ENCODE measurements around the gene FAM53C.
"Not testable (repeated sequence)": the region's sequence is repeated elsewhere in the genome, so short reads cannot be mapped to it uniquely, and the experiment has no call there.

The FAM53C gene

DNA sequence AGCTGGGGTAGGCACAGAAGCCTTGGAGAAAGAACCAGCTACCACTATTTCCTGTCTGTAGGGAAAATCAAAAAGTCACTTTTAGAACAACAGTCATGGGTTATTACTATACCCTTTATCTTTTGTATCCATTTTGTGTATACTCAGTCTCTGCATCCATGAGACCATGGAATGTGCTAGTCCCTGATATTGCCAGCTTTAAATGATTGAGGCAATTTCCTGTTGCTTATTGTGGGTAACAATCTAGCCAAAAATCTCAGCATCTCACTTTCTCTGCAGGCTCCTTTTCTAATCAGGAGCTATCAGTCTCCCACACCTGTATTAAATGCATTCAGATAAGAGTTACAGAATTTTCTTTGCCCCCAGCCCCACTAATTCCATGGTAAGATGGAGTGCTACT is 13.5 kb downstream of the FAM53C start:
- no peak for DNase-seq

DNA sequence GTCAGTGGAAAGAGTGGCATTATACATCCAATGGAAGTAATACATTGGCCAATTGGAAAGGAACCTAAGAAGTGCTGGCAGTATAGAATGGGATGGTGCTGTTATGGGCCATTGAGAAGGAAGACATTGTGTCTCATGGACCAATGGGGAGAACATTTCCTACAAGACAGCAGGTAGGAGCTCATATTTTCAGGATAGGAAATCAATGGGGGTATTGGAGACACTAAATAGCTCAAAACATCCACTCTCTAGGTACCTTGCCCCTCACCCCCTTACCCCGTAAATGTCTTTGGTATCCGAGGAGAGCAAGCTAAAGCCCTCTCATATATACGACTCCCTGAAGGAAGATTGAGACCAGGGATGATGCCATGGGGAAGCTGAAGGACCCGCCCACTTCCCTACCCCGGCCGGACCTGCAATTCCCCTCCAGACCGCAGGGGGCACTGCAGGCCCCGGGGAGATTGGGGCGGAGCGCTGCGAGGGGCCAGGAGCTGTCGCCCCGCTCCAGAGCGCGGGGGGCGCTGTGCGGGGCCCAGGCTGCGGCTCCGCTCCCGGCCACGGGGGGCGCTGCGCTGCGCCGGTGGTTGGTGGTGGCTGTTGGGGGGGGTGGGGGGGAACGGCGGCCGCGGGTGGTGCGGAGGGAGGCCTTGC is 14.1 kb downstream of the FAM53C start, which contains the start of gene KDM3B:
KDM3B (plus strand) TSS at position 615 of the 651 bp plus-strand sequence. CDS start 111 bp downstream, outside the sequence.
- DNase-seq = peak; percentile 51

DNA sequence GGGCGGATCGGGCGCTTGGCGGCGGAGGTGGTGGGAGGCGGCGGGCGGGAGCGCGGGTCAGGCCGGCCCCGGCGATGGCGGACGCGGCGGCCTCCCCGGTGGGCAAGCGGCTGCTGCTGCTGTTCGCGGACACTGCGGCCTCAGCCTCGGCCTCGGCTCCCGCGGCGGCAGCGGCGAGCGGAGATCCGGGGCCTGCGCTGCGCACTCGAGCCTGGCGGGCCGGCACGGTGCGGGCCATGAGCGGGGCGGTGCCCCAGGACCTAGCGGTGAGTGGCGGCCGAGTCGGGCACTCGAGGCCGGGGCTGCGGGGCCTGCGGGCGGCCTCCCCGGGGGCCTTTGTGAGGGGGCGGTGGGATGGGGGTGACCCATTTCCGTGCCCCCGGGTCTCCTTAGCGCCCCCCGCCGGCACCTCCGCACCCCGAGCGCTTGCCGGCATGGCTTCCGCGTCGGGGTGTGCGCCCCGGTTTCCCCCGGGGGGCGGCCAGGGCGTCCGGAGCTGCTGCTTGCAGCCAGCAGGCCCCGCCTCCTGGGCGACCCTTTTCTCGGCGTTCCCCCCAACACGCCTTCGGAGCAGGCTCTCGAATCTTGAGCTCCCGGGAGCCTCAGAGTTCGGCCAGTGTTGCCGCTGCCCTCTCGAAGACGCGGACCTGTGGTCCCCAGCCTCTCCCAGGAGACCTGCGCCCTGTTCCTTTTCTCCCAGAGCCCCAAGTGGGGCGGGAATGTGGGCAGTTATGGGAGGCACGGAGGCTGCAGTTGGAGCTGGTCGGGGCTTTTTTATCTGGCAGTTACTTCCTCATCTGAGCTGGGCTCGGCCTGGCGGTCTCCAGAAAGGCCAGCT is 14.9 kb downstream of the FAM53C start:
- peak; percentile 22 for DNase-seq

DNA sequence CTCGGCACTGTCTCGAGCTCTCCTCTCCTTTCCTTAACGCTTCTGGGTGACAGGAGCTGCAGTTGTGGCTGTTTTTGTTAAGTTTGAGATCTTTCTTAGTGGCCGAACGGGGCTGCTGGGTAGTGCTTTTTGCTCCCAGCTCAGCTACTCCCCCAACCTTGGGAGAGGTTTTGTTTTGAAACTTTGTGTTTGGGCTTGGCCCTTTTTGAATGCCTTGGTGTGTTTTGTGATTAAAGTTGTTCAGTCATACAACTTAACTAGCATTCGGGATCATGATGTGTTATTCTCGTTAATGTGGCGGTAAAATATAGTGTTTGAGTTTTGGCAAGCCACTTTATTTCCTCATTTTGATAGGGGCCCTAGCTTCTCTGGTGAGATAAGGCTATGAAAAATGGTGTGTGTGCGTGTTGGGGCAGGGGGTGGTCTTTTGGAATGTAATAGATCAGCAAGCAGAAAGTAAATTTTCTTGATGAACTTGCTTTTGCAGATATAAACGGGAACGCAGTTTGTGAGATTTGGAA is 15.6 kb downstream of the FAM53C start:
- no peak for DNase-seq

DNA sequence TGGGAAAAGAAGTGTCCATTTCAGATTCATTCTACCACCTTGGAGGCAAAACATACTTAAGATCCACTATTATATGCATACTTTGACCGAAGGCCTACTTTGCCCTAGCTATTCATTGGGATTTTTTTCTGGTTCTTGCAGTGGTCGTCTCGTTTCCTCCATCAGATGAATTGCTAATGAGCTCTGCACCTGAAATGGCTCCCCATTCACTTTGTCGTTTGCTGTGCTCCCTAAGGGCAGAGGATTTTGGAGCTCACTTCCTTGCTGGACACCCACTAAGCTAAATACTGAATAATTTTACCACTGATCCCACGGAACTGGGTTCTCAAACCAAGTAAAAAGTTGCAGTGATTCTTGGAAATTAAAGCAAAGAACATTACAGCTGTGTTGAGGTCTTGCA is 16.3 kb downstream of the FAM53C start:
- DNase-seq = no peak

DNA sequence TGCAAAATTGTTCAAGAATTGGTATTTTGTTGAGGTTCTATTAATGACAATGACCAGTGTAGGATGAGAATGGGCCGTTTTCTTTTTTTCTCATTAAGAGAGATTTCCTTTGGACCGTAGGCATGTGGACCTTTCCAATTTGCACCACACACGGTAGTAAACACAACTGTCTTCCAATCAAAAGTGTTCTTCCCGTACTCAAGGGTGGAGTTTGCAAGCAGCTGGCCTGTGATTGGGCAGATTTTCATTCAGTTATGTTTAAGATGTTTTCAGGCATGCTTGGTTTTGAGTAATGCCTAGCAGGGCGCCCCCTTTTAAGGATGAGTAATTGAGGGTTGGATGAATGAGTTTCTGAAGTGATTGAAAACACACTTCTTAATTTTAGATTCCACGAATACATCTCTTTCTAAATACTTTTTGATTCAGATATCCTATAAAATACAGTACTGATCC is 16.9 kb downstream of the FAM53C start:
- no peak for DNase-seq

DNA sequence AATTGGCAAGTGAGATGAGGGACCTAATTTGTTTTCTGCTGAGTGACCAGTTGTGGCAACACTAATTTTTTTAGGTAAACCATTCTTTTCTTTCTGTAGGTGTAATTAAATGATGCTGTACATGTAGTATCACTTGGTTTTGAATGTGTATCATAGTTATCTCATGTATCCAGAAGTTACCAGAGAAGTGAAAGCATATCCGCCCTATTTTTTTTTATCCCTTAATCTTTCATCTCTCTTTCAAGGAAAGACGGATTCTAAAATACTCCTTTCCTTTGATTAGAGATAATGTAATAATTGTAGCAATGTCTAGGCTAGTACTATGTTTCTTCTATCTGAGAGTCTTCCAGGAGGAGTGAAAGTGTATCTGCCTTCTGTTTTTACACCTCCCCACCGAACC is 21.6 kb downstream of the FAM53C start:
- no peak for DNase-seq

DNA sequence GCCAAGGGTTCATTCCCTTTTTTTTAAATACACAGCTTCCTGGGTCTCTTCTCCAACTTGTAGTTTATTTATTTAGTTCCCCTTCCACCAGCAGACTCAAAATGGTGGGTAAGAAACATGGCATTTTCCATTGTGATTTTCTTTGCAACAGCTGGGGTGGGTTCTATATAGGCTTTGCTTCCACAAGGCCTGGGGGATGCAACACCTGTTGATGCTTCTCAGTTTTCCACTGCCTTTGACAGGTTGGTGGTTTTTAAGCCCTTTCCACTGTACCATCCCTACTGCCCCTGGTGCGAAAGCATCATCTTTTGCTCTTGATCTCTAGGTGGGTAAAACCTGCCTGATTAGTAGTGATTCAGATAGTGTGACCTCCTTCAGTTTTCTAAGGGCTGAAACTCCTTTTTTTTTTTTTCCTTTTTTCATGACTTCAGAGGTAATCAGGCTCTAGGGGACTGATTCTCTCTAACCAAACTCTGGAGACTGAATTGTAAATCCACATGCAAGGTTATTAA is 22.9 kb downstream of the FAM53C start:
- DNase-seq = no peak

DNA sequence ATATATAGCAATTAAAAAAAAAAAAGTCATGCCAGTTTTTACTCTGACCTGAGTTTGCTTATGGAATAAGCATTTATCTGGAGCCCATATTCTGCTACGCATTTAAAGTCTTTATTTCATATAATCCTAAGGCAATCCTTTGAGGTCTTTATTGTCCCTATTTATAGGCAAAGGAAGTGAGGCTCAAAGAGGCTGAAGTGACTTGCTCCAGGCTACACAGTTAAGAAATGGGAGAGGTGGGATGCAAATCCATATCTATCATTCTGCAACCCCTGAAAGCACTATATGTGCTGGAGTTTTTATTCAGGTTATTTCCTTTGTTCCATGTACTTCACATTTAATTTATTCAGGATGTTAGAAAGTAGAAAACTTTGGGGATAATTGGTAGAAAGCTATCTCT is 26.5 kb downstream of the FAM53C start:
- no peak for DNase-seq

DNA sequence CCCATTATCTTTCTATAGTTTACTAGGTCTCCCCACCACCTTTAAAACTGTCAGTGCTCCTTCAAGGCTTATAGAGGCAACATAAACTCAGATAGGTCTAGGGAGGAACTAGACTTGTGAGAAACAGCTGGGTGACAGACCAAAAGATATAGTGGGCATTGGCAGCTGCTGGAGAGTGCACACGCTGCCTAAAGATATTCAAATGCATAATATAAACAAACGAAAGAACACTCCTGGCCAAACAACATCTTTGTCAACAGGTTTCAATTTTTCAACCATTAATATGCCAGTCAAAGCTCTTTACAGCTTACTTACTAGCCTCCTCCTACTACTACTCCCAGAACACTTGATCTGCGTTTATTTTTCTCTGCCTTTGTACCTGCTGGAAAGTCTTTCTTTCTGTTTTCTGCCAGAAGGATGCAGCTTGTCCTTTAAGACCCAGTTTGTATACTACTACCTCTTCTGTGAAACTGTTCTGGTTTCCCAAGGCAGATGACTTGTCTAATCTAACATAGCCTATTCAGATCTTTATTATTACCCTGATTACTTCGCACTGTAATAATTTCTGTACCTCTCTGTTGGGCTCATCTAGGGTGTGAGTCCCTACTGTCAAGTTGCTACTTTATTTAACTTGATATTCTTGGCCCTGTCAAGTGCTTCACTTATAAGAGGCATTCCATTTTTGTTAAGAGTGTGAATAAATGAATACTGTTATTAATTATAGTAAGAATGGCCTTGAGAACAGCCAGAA is 28.7 kb downstream of the FAM53C start:
- no peak for DNase-seq

DNA sequence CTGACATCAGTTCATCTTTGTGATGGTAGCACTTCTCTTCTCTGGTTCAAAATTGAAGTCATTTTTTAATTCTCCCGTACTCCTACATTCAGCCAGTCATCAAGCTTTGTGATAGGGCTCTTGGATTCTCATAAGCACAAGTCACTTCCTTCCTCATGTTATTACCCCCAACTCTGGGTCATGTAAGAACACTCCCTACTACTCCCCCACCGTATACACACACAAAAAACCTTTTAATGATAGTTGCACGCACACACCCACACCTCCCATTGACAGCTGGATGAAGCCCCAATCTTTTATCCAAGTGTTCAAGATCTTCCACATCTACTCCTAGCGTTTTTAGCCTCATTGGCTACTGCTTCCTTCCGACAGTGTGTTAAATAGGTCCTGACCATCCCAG is 31.2 kb downstream of the FAM53C start:
- DNase-seq = no peak

DNA sequence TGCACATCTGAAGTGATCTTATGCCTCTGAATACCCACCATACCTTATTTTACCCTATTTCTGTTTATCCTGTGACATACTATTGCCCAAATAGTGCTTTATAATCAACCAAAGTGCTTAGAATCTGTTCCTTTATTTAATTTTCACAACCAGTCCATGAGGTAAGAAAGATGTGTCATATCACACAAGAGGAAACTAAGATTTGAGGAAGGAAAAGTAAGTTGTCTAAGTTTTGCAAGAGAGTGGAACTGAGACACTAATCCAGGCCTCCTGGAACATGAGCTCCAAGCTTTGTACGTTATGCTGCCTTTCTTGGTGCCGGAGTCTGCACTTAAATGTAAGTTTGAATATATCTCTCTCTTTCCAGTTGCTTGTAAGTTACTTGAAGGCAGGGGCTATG is 31.6 kb downstream of the FAM53C start:
- DNase-seq = no peak

DNA sequence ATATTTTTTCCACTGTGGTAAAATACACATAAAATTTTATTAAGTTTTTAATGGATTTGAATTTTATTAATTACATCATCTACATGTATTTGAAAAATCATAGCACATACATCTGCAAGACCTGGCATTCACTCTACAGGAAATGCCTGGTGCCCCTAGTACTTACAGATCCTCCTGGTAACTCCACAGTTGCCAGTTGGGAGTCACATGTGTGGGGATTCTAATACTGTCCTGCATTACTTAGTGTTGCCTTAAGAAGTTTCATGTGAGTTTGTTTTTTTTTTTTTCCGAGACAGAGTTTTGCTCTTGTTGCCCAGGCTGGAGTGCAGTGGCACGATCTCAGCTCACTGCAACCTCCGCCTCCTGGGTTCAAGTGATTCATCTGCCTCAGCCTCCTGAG is 32.5 kb downstream of the FAM53C start:
- DNase-seq = no peak

DNA sequence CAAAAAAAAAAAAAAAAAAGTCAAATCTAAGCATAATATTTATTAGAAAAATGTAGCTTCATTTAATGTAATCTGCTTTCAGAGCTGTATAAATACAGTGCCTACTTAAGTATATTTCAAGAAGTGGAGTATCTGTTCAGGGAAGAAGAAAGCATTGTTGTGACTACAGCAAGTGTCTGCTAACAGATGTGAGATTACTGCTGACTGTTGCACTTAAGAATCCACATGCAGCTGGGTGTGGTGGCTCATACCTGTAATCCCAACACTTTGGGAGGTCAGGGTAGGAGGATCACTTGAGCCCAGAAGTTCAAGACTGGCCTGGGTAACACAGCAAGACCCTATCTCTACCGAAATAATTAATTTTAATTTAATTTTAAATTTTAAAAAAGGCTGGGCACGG is 33.4 kb downstream of the FAM53C start:
- no peak for DNase-seq

DNA sequence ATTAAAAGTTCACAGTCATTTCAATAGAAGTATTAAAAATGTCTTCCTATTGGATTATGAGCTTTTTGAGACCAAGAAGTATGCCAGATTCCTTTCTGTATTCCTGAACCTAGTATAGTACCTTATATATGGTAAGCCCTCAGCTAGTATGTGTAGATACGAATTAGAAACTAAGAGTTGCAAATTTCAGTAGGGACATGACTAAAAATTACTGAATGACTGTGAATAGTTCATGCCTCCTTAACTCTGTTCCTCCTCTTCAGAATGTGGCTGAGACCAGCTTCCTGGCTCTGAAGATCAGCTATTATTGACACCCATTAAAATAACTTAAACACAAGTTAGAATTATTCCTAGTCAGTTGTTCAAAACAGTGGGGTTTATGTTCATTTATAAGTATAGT is 34.2 kb downstream of the FAM53C start:
- DNase-seq = no peak

DNA sequence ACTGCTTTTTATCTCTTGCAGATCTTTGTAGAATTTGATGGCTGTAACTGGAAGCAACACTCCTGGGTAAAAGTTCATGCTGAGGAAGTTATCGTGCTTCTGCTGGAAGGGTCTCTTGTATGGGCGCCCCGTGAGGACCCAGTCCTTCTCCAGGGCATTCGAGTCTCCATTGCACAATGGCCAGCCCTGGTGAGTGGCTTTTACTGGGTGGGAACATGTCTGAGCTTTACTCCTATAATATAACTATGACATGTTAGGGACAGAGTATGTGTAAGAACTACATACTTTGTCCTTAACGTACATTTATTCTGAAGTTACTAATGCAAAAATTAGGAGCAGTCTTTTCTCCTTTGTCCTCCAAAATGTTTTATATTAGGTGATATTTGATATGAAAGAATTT is 34.6 kb downstream of the FAM53C start:
- DNase-seq = no peak

DNA sequence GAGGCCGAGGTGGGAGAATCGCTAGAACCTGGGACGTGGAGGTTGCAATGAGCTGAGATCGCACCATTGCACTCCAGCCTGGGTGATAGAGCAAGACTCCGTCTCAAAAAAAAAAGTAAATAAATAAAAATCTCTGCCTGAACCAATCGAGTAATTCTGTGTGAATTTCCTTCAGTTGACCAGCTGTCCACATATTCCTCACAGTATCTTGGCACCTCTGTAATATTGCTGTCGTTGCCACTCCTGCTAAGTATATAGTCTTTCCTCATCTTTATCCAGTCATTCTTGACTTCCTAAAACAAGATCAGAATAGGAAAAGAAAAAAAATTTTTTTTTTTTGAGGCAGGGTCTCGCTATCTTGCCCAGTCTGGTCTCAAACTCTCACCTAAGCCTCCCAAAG is 44.3 kb downstream of the FAM53C start:
- no peak for DNase-seq

DNA sequence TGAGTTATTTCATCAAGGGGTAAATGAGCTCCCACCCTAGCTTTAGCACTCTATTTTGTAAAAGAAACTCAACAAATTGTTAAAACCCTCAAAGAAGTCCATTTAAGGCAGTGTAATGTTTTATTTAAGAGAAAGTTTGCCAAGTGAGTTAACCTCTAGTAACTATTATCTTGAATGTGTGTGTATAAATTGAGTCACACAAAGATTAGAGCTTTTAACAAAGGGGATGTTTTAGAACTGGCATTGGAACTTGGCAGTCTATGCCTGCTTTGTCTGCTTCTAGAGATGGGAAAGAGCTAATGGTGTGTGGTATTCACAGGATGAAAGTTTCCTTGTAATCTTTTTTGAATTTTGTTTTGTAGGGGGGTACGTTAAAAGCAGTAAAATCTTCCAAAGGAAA is 47.6 kb downstream of the FAM53C start:
- no peak for DNase-seq

DNA sequence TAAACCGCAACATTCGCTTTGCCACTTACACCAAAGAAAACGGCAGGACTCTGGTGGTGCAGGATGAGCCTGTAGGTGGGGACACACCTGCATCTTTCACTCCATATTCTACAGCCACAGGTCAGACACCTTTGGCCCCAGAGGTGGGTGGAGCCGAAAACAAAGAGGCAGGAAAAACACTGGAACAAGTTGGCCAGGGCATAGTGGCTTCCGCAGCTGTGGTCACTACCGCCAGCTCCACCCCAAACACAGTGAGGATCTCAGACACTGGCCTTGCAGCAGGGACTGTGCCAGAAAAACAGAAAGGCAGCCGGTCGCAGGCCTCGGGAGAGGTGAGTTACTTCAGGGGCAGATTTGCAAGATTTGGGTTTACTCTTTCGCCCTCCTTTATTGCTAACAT is 48.2 kb downstream of the FAM53C start:
- DNase-seq = no peak

DNA sequence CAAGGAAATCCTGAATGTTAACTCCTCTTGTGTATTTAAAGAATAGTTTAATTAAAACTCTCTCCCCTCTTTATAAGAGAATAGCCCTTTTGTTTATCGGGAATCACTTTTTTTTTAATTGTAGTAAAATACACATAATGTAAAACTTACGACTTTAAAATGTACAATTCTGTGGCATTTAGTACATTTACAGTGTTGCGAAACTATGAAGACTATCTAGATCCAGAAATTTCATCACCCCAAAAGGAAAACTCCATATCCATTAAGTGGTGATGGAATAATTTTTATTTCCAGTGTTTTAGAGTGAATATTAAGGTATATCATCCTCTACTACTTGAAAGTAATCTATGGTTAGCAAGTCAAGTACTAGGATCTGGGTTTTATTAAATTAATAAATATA is 51.3 kb downstream of the FAM53C start:
- no peak for DNase-seq

DNA sequence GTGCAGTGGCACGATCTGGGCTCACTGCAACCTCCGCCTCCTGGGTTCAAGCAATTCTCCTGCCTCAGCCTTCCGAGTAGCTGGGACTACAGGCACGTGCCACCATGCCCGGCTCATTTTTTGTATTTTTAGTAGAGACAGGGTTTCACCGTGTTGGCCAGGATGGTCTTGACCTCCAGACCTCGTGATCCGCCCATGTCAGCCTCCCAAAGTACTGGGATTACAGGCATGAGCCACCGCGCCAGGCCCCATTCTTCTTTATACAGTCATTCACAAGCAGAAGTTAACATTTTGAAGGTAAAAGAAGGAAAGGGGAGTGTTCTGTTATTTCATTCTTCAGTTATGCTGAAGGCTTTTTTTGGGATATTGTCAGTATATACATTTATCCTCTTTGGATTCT is 51.8 kb downstream of the FAM53C start:
- not testable (repeated sequence) for DNase-seq

DNA sequence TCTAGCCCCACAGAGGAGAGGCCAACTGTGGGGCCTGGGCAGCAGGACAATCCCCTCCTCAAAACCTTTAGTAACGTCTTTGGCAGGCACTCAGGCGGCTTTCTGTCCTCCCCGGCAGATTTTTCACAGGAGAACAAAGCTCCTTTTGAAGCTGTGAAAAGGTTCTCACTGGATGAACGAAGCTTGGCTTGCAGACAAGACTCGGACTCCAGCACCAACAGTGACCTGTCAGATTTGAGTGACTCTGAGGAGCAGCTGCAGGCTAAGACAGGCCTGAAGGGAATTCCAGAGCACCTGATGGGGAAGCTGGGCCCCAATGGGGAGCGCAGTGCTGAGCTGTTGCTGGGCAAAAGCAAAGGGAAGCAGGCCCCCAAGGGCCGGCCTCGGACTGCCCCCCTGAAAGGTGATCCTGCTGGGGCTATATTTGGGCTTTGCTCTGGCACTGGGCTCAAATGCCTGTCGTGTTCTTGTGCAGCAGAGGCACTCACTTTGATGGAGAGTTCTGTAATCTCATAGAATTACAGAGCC is 53.9 kb downstream of the FAM53C start:
- DNase-seq = no peak
